ENCODE results near the gene HMCES. TPM values are rescaled to one million over a fixed set of nuclear protein-coding genes. Genes with fewer than 3 reads are reported as not detected.

The HMCES gene
- total and polyA plus RNA-seq, 4 donors: 13.7 to 18.2 (median 15.3) TPM

DNA sequence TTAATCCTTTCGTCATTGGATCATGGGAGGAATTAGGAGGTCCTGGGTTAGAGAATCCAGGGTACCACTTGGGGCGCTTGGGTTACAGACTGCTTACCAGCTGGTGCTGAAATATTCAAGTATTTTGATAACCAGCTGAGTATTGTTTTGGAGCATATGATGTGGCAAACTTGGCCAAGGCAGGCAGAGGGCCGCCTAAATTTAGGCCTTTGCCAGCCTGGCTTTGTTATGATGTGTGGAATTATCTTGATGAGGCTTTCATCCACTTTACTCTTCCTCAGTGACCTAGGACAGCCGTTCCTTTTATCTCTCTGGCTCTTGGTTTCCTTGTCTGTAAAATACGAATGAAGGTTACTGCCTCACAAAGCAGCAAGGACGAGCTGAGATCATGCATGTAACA lies 22.4 kb upstream of the HMCES start:
- no peak overlapping the region for H3K9ac ChIP-seq (ENCODE audit: low read depth in 1 of 2, low read length in 2 of 2)
- peaks cover 6 to 32% (median 28%) of the 10 kb centered on the region in 4 donors for H3K4me1 ChIP-seq (ENCODE audit: control insufficient read depth in 4 of 4, insufficient read depth in 4 of 4, low read length in 3 of 4)
- no peak for TF ChIP-seq SP1 (IDR thresholded peaks at IDR 0.05)
- TF ChIP-seq, protein P1, sequence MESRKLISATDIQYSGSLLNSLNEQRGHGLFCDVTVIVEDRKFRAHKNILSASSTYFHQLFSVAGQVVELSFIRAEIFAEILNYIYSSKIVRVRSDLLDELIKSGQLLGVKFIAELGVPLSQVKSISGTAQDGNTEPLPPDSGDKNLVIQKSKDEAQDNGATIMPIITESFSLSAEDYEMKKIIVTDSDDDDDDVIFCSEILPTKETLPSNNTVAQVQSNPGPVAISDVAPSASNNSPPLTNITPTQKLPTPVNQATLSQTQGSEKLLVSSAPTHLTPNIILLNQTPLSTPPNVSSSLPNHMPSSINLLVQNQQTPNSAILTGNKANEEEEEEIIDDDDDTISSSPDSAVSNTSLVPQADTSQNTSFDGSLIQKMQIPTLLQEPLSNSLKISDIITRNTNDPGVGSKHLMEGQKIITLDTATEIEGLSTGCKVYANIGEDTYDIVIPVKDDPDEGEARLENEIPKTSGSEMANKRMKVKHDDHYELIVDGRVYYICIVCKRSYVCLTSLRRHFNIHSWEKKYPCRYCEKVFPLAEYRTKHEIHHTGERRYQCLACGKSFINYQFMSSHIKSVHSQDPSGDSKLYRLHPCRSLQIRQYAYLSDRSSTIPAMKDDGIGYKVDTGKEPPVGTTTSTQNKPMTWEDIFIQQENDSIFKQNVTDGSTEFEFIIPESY (IDR thresholded peaks at IDR 0.05): no peak
- TF ChIP-seq GABPA (IDR thresholded peaks at IDR 0.05 in 1 of 2, conservative IDR thresholded peaks at IDR 0.05 in 1 of 2): no peak
- no peak for TF ChIP-seq HNF4G (IDR thresholded peaks at IDR 0.05)
- TF ChIP-seq, protein P2, sequence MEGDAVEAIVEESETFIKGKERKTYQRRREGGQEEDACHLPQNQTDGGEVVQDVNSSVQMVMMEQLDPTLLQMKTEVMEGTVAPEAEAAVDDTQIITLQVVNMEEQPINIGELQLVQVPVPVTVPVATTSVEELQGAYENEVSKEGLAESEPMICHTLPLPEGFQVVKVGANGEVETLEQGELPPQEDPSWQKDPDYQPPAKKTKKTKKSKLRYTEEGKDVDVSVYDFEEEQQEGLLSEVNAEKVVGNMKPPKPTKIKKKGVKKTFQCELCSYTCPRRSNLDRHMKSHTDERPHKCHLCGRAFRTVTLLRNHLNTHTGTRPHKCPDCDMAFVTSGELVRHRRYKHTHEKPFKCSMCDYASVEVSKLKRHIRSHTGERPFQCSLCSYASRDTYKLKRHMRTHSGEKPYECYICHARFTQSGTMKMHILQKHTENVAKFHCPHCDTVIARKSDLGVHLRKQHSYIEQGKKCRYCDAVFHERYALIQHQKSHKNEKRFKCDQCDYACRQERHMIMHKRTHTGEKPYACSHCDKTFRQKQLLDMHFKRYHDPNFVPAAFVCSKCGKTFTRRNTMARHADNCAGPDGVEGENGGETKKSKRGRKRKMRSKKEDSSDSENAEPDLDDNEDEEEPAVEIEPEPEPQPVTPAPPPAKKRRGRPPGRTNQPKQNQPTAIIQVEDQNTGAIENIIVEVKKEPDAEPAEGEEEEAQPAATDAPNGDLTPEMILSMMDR (IDR thresholded peaks at IDR 0.05; ENCODE audit: low read depth, low read length, missing input control): no peak
- TF ChIP-seq, protein P3, sequence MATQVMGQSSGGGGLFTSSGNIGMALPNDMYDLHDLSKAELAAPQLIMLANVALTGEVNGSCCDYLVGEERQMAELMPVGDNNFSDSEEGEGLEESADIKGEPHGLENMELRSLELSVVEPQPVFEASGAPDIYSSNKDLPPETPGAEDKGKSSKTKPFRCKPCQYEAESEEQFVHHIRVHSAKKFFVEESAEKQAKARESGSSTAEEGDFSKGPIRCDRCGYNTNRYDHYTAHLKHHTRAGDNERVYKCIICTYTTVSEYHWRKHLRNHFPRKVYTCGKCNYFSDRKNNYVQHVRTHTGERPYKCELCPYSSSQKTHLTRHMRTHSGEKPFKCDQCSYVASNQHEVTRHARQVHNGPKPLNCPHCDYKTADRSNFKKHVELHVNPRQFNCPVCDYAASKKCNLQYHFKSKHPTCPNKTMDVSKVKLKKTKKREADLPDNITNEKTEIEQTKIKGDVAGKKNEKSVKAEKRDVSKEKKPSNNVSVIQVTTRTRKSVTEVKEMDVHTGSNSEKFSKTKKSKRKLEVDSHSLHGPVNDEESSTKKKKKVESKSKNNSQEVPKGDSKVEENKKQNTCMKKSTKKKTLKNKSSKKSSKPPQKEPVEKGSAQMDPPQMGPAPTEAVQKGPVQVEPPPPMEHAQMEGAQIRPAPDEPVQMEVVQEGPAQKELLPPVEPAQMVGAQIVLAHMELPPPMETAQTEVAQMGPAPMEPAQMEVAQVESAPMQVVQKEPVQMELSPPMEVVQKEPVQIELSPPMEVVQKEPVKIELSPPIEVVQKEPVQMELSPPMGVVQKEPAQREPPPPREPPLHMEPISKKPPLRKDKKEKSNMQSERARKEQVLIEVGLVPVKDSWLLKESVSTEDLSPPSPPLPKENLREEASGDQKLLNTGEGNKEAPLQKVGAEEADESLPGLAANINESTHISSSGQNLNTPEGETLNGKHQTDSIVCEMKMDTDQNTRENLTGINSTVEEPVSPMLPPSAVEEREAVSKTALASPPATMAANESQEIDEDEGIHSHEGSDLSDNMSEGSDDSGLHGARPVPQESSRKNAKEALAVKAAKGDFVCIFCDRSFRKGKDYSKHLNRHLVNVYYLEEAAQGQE (IDR thresholded peaks at IDR 0.05): no peak
- TF ChIP-seq HNF4A (conservative IDR thresholded peaks at IDR 0.05): no peak
- TF ChIP-seq JUND (IDR thresholded peaks at IDR 0.05): no peak
- WGBS: 87% methylated on average over 6 of the region's 6 CpGs
- H3K4me3 ChIP-seq (ENCODE audit: low read depth in 1 of 3, low read length in 3 of 3): no peak overlapping the region
- H3K27me3 ChIP-seq (ENCODE audit: control insufficient read depth in 4 of 4, insufficient read depth in 4 of 4, low read length in 3 of 4): no peaks in the 10 kb centered on the region
- peaks cover 23 to 80% (median 71%) of the 10 kb centered on the region in 4 donors for H3K36me3 ChIP-seq (ENCODE audit: control insufficient read depth in 4 of 4, insufficient read depth in 3 of 4, low read depth in 1 of 4, low read length in 3 of 4)
- DNase-seq (ENCODE audit: low spot score): no peak
- H3K9me3 ChIP-seq (ENCODE audit: control insufficient read depth in 4 of 4, low read length in 3 of 4): no peaks in the 10 kb centered on the region
- peak overlapping the region in 1 of 2 donors; percentile 60 for H3K27ac ChIP-seq (ENCODE audit: low read depth in 1 of 2, low read length in 2 of 2)

DNA sequence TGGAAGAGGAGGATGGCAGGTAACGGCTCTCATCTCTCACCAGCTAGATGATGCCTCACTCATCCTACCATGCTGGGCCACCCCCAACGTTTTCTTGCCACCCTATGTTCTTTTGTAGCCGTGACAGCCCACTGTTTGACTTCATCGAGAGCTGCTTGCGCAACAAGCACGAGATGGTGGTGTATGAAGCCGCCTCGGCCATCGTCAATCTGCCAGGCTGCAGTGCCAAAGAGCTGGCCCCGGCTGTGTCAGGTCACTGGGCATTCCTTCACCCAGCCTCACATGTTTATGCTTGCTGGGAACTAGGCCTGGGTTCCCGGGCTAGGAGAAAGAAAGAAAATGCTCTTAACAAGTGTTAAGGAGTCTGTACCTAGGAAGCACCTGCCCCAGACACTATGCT lies 21.1 kb upstream of the HMCES start:
- Histone ChIP-seq H3K4me3 (ENCODE audit: low read depth in 1 of 3, low read length in 3 of 3) (no peak overlapping the region), H3K9me3 (ENCODE audit: control insufficient read depth in 4 of 4, low read length in 3 of 4) (no peaks in the 10 kb centered on the region), H3K4me1 (ENCODE audit: control insufficient read depth in 4 of 4, insufficient read depth in 4 of 4, low read length in 3 of 4) (peaks cover 6 to 32% (median 28%) of the 10 kb centered on the region in 4 donors), H3K27me3 (ENCODE audit: control insufficient read depth in 4 of 4, insufficient read depth in 4 of 4, low read length in 3 of 4) (no peaks in the 10 kb centered on the region), H3K9ac (ENCODE audit: low read depth in 1 of 2, low read length in 2 of 2) (no peak overlapping the region), H3K36me3 (ENCODE audit: control insufficient read depth in 4 of 4, insufficient read depth in 3 of 4, low read depth in 1 of 4, low read length in 3 of 4) (peaks cover 24 to 84% (median 72%) of the 10 kb centered on the region in 4 donors), H3K27ac (ENCODE audit: low read depth in 1 of 2, low read length in 2 of 2) (peak overlapping the region; percentile 65 to 90)
- no peak for DNase-seq (ENCODE audit: low spot score)
- TF ChIP-seq YY1 (IDR thresholded peaks at IDR 0.05) (peak; percentile 76), SP1 (IDR thresholded peaks at IDR 0.05) (peak; percentile 30), RXRA (IDR thresholded peaks at IDR 0.05) (peak; percentile 56 to 79), TAF1 (conservative IDR thresholded peaks at IDR 0.05) (no peak), RAD21 (IDR thresholded peaks at IDR 0.05) (peak; percentile 8 to 31), GABPA (IDR thresholded peaks at IDR 0.05 in 1 of 2, conservative IDR thresholded peaks at IDR 0.05 in 1 of 2) (peak in 1 of 2 donors; percentile 61), HNF4A (conservative IDR thresholded peaks at IDR 0.05) (peak; percentile 35 to 68), FOXA1 (IDR thresholded peaks at IDR 0.05) (no peak)
- TF ChIP-seq, protein P4, sequence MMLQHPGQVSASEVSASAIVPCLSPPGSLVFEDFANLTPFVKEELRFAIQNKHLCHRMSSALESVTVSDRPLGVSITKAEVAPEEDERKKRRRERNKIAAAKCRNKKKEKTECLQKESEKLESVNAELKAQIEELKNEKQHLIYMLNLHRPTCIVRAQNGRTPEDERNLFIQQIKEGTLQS (IDR thresholded peaks at IDR 0.05): no peak
- TF ChIP-seq, protein P5, sequence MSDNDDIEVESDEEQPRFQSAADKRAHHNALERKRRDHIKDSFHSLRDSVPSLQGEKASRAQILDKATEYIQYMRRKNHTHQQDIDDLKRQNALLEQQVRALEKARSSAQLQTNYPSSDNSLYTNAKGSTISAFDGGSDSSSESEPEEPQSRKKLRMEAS (IDR thresholded peaks at IDR 0.05): peak; percentile 88
- 50% methylated on average over 11 of the region's 11 CpGs for WGBS
